GM12878 (cell line): Measurements from ENCODE around the gene CAMKMT. TPM values are rescaled to one million over a fixed set of nuclear protein-coding genes. Genes with fewer than 3 reads are reported as not detected.

ENCODE experiments used
- CBFB ChIP-seq: IDR thresholded peaks from 2 replicates; pipeline ENCODE4 v1.6.1; 2016; ENCODE audit warnings: antibody characterized with exemption, low read depth
- CBX3 ChIP-seq: fragments of 200-600 bp; sonication (generic); IDR thresholded peaks from 2 replicates; pipeline ENCODE4 v1.6.1; 2016; ENCODE audit warnings: low read depth, borderline replicate concordance
- EED ChIP-seq: sonication (generic); IDR thresholded peaks from 2 replicates; pipeline ENCODE4 v1.6.1; 2016; ENCODE audit warnings: antibody characterized with exemption, low read depth
- MEF2B ChIP-seq: fragments of 450-650 bp; IDR thresholded peaks from 2 replicates; pipeline ENCODE4 v1.6.1; 2018; ENCODE audit warnings: mild to moderate bottlenecking, moderate library complexity; ENCODE audit not compliant: partially characterized antibody, poor library complexity, severe bottlenecking
- MTA2 ChIP-seq: fragments of 450-650 bp; IDR thresholded peaks from 2 replicates; pipeline ENCODE4 v1.6.1; 2016; ENCODE audit warnings: low read depth, mild to moderate bottlenecking, moderate library complexity
- NBN ChIP-seq: fragments of 450-650 bp; IDR thresholded peaks from 2 replicates; pipeline ENCODE4 v1.6.1; 2016
- NFXL1 ChIP-seq: fragments of 450-650 bp; IDR thresholded peaks from 2 replicates; pipeline ENCODE4 v1.6.1; 2017; ENCODE audit warnings: antibody characterized with exemption, mild to moderate bottlenecking, borderline replicate concordance
- PAX8 ChIP-seq: fragments of 450-650 bp; IDR thresholded peaks from 2 replicates; pipeline ENCODE4 v1.6.1; 2017; ENCODE audit warnings: mild to moderate bottlenecking, moderate library complexity
- REST ChIP-seq: IDR thresholded peaks from 2 replicates; pipeline ENCODE4 v1.6.1; 2012; ENCODE audit warnings: mild to moderate bottlenecking, low read depth, low read length
- RUNX3 ChIP-seq: IDR thresholded peaks from 2 replicates; pipeline ENCODE4 v1.6.1; 2012; ENCODE audit warnings: low read length, inconsistent platforms
- SIX5 ChIP-seq: IDR thresholded peaks from 2 replicates; pipeline ENCODE4 v1.6.1; 2011; ENCODE audit warnings: mild to moderate bottlenecking, low read depth, low read length, moderate library complexity; ENCODE audit not compliant: severe bottlenecking
- STAT3 ChIP-seq: IDR thresholded peaks from 2 replicates; pipeline ENCODE4 v1.6.1; 2011; ENCODE audit warnings: low read depth, low read length, improper control_type of control experiment
- polyA plus RNA-seq, 11 experiments: library from polyadenylated mRNA; depleted of rRNA in 4 of 11; unstranded in 6 of 11; stranded (reverse) in 5 of 11; fragments of >200 nt; fragmentation: Nextera tagmentation in 4 of 11; fragmentation: Illumina TruSeq in 1 of 11; extraction: Ambion mirVana in 4 of 11; extraction: Trizol in 1 of 11; gene quantifications; 1 replicate in 1 of 11; 2 replicates in 10 of 11; pipeline versions ENCODE4 v1.2.1 to v1.2.3, GENCODE V29; 2011 to 2016; ENCODE audit warnings: inconsistent platforms in 2 of 11, missing spikeins in 2 of 11, low read depth in 1 of 11
- total RNA-seq, 4 experiments: library from RNA; depleted of rRNA in 3 of 4; stranded (reverse); fragments of >200 nt in 3 of 4; fragmentation: Illumina TruSeq in 1 of 4; extraction: Trizol in 1 of 4; gene quantifications; 2 replicates each; pipeline versions ENCODE4 v1.2.1 to v1.2.3, GENCODE V29; 2013 to 2021
- TF ChIP-seq, protein P1 (sequence below): fragments of 450-650 bp; formaldehyde crosslinking; IDR thresholded peaks from 2 replicates; pipeline ENCODE4 v1.4.0; 2022; ENCODE audit warnings: mild to moderate bottlenecking, moderate library complexity
- TF ChIP-seq, protein P2 (sequence below): fragments of 450-650 bp; IDR thresholded peaks from 2 replicates; pipeline ENCODE4 v1.6.1; 2018; ENCODE audit warnings: mild to moderate bottlenecking, low read depth, moderate library complexity; ENCODE audit not compliant: partially characterized antibody
- TF ChIP-seq, protein P3 (sequence below), 3 experiments: IDR thresholded peaks in 2 of 3; conservative IDR thresholded peaks in 1 of 3; 2 replicates each; pipeline ENCODE4 v1.5.1; 2011; ENCODE audit warnings: low read depth in 3 of 3, low read length in 3 of 3, mild to moderate bottlenecking in 3 of 3, control low read depth in 2 of 3, moderate library complexity in 2 of 3, inconsistent platforms in 1 of 3, mixed read lengths in 1 of 3; ENCODE audit not compliant: control insufficient read depth in 2 of 3, insufficient read depth in 1 of 3; ENCODE audit errors: extremely low read depth in 1 of 3
- TF ChIP-seq, protein P4 (sequence below): IDR thresholded peaks from 2 replicates; pipeline ENCODE4 v1.6.1; 2011; ENCODE audit warnings: mild to moderate bottlenecking, low read depth, low read length, moderate library complexity; ENCODE audit not compliant: insufficient replicate concordance

CAMKMT gene
- total and polyA plus RNA-seq, 10 of the 15 experiments (the other 5 are each of a cell fraction or from before 2014, with no cell fraction given): 2.7 to 16.0 (median 11.8) TPM

DNA sequence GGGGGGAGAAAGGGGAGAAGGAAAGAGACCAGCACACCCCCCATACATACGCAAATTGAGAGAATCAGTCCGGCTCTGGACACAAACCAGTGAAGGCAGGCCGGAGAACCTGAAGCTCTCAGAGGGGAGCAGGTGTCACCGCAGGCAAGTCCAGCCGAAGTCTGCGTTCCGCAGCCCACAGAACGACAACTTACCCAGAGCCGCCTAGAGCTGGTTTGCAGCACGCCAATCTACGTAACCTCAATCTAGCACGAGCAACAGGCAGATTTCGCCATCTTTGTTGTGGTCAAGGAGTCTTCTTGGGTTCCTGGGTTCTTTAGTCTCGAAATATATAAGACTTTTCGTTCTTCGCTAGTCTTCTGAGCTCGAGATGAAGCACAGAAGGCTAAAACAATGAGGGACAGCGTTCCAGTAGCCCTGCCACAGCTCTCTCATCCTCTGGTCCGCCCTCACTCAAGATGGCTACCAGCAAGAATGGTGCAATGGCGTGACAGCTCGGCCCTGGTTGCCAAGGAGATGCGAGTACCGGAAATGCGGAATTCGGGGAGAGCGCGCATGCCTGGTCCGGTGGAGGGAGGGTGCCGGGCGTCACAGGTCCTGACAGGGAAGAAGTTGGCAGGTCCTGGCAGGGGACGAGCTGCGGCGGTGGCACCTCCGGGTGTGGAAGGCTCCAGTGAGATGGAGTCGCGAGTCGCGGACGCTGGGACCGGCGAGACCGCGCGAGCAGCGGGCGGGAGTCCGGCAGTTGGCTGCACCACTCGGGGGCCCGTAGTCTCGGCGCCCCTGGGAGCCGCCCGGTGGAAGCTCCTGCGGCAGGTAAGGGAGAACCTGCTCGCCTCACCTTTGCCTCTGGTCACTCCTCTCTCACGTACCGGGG is at the start of gene CAMKMT, which contains the start of gene PREPL (continued):
- TF ChIP-seq, protein P1, sequence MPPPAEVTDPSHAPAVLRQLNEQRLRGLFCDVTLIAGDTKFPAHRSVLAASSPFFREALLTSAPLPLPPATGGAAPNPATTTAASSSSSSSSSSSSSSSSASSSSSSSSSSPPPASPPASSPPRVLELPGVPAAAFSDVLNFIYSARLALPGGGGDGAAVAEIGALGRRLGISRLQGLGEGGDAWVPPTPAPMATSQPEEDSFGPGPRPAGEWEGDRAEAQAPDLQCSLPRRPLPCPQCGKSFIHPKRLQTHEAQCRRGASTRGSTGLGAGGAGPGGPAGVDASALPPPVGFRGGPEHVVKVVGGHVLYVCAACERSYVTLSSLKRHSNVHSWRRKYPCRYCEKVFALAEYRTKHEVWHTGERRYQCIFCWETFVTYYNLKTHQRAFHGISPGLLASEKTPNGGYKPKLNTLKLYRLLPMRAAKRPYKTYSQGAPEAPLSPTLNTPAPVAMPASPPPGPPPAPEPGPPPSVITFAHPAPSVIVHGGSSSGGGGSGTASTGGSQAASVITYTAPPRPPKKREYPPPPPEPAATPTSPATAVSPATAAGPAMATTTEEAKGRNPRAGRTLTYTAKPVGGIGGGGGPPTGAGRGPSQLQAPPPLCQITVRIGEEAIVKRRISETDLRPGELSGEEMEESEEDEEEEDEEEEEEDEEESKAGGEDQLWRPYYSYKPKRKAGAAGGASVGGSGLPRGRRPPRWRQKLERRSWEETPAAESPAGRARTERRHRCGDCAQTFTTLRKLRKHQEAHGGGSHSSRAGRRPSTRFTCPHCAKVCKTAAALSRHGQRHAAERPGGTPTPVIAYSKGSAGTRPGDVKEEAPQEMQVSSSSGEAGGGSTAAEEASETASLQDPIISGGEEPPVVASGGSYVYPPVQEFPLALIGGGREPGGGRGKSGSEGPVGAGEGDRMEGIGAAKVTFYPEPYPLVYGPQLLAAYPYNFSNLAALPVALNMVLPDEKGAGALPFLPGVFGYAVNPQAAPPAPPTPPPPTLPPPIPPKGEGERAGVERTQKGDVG (CRISPR knock-in tag): no peak
- TF ChIP-seq CBX3 (no peak), REST (no peak), RUNX3 (peak; percentile 93), PAX8 (peak; percentile 95), MEF2B (peak; percentile 62), NFXL1 (no peak), SIX5 (peak; percentile 65), CBFB (peak; percentile 64), STAT3 (no peak), NBN (peak; percentile 78; the same call in 1 of the 2 replicates), MTA2 (no peak; the same call in 1 of the 2 replicates), EED (no peak)
- TF ChIP-seq, protein P2, sequence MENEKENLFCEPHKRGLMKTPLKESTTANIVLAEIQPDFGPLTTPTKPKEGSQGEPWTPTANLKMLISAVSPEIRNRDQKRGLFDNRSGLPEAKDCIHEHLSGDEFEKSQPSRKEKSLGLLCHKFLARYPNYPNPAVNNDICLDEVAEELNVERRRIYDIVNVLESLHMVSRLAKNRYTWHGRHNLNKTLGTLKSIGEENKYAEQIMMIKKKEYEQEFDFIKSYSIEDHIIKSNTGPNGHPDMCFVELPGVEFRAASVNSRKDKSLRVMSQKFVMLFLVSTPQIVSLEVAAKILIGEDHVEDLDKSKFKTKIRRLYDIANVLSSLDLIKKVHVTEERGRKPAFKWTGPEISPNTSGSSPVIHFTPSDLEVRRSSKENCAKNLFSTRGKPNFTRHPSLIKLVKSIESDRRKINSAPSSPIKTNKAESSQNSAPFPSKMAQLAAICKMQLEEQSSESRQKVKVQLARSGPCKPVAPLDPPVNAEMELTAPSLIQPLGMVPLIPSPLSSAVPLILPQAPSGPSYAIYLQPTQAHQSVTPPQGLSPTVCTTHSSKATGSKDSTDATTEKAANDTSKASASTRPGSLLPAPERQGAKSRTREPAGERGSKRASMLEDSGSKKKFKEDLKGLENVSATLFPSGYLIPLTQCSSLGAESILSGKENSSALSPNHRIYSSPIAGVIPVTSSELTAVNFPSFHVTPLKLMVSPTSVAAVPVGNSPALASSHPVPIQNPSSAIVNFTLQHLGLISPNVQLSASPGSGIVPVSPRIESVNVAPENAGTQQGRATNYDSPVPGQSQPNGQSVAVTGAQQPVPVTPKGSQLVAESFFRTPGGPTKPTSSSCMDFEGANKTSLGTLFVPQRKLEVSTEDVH: no peak
- TF ChIP-seq, protein P3, sequence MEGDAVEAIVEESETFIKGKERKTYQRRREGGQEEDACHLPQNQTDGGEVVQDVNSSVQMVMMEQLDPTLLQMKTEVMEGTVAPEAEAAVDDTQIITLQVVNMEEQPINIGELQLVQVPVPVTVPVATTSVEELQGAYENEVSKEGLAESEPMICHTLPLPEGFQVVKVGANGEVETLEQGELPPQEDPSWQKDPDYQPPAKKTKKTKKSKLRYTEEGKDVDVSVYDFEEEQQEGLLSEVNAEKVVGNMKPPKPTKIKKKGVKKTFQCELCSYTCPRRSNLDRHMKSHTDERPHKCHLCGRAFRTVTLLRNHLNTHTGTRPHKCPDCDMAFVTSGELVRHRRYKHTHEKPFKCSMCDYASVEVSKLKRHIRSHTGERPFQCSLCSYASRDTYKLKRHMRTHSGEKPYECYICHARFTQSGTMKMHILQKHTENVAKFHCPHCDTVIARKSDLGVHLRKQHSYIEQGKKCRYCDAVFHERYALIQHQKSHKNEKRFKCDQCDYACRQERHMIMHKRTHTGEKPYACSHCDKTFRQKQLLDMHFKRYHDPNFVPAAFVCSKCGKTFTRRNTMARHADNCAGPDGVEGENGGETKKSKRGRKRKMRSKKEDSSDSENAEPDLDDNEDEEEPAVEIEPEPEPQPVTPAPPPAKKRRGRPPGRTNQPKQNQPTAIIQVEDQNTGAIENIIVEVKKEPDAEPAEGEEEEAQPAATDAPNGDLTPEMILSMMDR (IDR thresholded peaks at IDR 0.05 in 2 of 3, conservative IDR thresholded peaks at IDR 0.05 in 1 of 3; ENCODE audit: control insufficient read depth in 2 of 3, extremely low read depth in 1 of 3, insufficient read depth in 1 of 3, low read depth in 3 of 3, low read length in 3 of 3): no peak
- TF ChIP-seq, protein P4, sequence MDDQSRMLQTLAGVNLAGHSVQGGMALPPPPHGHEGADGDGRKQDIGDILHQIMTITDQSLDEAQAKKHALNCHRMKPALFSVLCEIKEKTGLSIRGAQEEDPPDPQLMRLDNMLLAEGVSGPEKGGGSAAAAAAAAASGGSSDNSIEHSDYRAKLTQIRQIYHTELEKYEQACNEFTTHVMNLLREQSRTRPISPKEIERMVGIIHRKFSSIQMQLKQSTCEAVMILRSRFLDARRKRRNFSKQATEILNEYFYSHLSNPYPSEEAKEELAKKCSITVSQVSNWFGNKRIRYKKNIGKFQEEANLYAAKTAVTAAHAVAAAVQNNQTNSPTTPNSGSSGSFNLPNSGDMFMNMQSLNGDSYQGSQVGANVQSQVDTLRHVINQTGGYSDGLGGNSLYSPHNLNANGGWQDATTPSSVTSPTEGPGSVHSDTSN: peak; percentile 72
